NCI-H146 (cell line): ENCODE results near the gene INSC.

Experiments used
- DNase-seq: peaks from one replicate; lab custom pipeline; 2025; lab: John Stamatoyannopoulos, UW

The INSC gene

GRCh38 chr11:15149050-15149449, 34.3 kb downstream of the INSC start:
- no peak for DNase-seq

GRCh38 chr11:15150507-15150906, 35.8 kb downstream of the INSC start:
- no peak for DNase-seq

- DNase-seq = no peak
Measured at GRCh38 chr11:15153231-15153630, 38.5 kb downstream of the INSC start.

GRCh38 chr11:15157181-15157580, 42.5 kb downstream of the INSC start:
- no peak for DNase-seq

- no peak for DNase-seq
Measured at GRCh38 chr11:15157606-15158137, 42.9 kb downstream of the INSC start.

- DNase-seq = no peak
Measured at GRCh38 chr11:15158351-15159015, 43.8 kb downstream of the INSC start.

GRCh38 chr11:15159085-15159484, 44.4 kb downstream of the INSC start:
- no peak for DNase-seq

- no peak for DNase-seq
Measured at GRCh38 chr11:15161790-15162189, 47.1 kb downstream of the INSC start.

- no peak for DNase-seq
Measured at GRCh38 chr11:15163136-15163535, 48.4 kb downstream of the INSC start.

- DNase-seq = no peak
Measured at GRCh38 chr11:15166204-15166603, 51.5 kb downstream of the INSC start.

GRCh38 chr11:15169815-15170551, 55.3 kb downstream of the INSC start:
- DNase-seq = no peak

- no peak for DNase-seq
Measured at GRCh38 chr11:15170698-15171097, 56.0 kb downstream of the INSC start.

GRCh38 chr11:15171956-15172355, 57.2 kb downstream of the INSC start:
- no peak for DNase-seq

- no peak for DNase-seq
Measured at GRCh38 chr11:15175831-15176230, 61.1 kb downstream of the INSC start.

- DNase-seq = no peak
Measured at GRCh38 chr11:15176646-15177163, 62.0 kb downstream of the INSC start.

GRCh38 chr11:15177491-15177890, 62.8 kb downstream of the INSC start:
- DNase-seq = no peak

- no peak for DNase-seq
Measured at GRCh38 chr11:15178214-15178613, 63.5 kb downstream of the INSC start.

GRCh38 chr11:15179167-15179566, 64.4 kb downstream of the INSC start:
- DNase-seq = no peak

- no peak for DNase-seq
Measured at GRCh38 chr11:15180212-15180792, 65.6 kb downstream of the INSC start.

- DNase-seq = no peak
Measured at GRCh38 chr11:15182372-15182771, 67.6 kb downstream of the INSC start.

GRCh38 chr11:15185021-15185420, 70.3 kb downstream of the INSC start:
- no peak for DNase-seq

- DNase-seq = no peak
Measured at GRCh38 chr11:15186146-15186545, 71.4 kb downstream of the INSC start.

- DNase-seq = no peak
Measured at GRCh38 chr11:15189189-15189588, 74.5 kb downstream of the INSC start.
